ENCODE data around the gene UGCG. TPM values are rescaled to one million over a fixed set of nuclear protein-coding genes. Genes with fewer than 3 reads are reported as not detected.

Gene UGCG
- total RNA-seq, 1 experiment from 2014 or later, result 23.3 TPM

- H3T11ph ChIP-seq (ENCODE audit: low read length), result no peak overlapping the region
- WGBS (ENCODE audit: extremely low coverage, insufficient read length, low lambda C conversion rate), result no CpG with 5 or more reads among the region's 3 CpGs
- H3K4ac ChIP-seq (ENCODE audit: low read depth, low read length), result no peak overlapping the region
- Mint-ChIP-seq H3K36me3 (ENCODE audit: insufficient read depth in 1 of 3, low read depth in 3 of 3) (no peaks in the 10 kb centered on the region), H3K4me3 (no peak overlapping the region), H3K27me3 (ENCODE audit: low read depth) (no peaks in the 10 kb centered on the region), H3K4me1 (no peaks in the 10 kb centered on the region), H3K27ac (no peak overlapping the region), H3K9me3 (no peaks in the 10 kb centered on the region)
- H4K8ac ChIP-seq (replicated peaks; ENCODE audit: insufficient read length, low read depth, low read length), result no peak overlapping the region
- no peak overlapping the region for H3K18ac ChIP-seq (ENCODE audit: insufficient read length, low read depth, low read length)
- H3K14ac ChIP-seq (ENCODE audit: insufficient read depth, low read length), result no peak overlapping the region
- no peak for DNase-seq
- no peaks in the 10 kb centered on the region for H3K79me1 ChIP-seq (ENCODE audit: insufficient read depth, low read depth, low read length, poor library complexity, severe bottlenecking)
- H3K4me2 ChIP-seq (ENCODE audit: insufficient read depth, insufficient read length, low read length), result no peak overlapping the region
- H2AK5ac ChIP-seq (ENCODE audit: insufficient read length, low read length), result no peak overlapping the region
- no peaks in the 10 kb centered on the region for H3K4me1 ChIP-seq (ENCODE audit: insufficient read depth, low read length)
- H4K5ac ChIP-seq (ENCODE audit: insufficient read length, low read depth, low read length), result no peak overlapping the region
- no peak overlapping the region for H3K9ac ChIP-seq (ENCODE audit: extremely low read depth, insufficient read length, low read length)
- no peak overlapping the region for H2BK120ac ChIP-seq (ENCODE audit: low read depth, low read length, poor library complexity, severe bottlenecking)
- H2BK5ac ChIP-seq (ENCODE audit: insufficient read length, low read length), result no peak overlapping the region
- TF ChIP-seq, protein P1, sequence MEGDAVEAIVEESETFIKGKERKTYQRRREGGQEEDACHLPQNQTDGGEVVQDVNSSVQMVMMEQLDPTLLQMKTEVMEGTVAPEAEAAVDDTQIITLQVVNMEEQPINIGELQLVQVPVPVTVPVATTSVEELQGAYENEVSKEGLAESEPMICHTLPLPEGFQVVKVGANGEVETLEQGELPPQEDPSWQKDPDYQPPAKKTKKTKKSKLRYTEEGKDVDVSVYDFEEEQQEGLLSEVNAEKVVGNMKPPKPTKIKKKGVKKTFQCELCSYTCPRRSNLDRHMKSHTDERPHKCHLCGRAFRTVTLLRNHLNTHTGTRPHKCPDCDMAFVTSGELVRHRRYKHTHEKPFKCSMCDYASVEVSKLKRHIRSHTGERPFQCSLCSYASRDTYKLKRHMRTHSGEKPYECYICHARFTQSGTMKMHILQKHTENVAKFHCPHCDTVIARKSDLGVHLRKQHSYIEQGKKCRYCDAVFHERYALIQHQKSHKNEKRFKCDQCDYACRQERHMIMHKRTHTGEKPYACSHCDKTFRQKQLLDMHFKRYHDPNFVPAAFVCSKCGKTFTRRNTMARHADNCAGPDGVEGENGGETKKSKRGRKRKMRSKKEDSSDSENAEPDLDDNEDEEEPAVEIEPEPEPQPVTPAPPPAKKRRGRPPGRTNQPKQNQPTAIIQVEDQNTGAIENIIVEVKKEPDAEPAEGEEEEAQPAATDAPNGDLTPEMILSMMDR (conservative IDR thresholded peaks at IDR 0.05), result no peak
- H4K91ac ChIP-seq (ENCODE audit: insufficient read length, low read depth, low read length), result no peak overlapping the region
- H3K27ac ChIP-seq (ENCODE audit: insufficient read length, low read depth, low read length), result no peak overlapping the region
- no peaks in the 10 kb centered on the region for H4K20me1 ChIP-seq (ENCODE audit: control insufficient read depth, insufficient read depth, insufficient read length)
- no peak overlapping the region for H3K23ac ChIP-seq (ENCODE audit: insufficient read length, low read depth, low read length)
- no peaks in the 10 kb centered on the region for H3K79me2 ChIP-seq (ENCODE audit: insufficient read depth, low read length)
- no peak overlapping the region for H2BK15ac ChIP-seq (ENCODE audit: low read depth, low read length)
- no peaks in the 10 kb centered on the region for H3K9me3 ChIP-seq (ENCODE audit: control insufficient read depth, low read depth, low read length)
- H3K56ac ChIP-seq (ENCODE audit: insufficient read length, low read depth, low read length), result no peak overlapping the region
- no peaks in the 10 kb centered on the region for H3K27me3 ChIP-seq (ENCODE audit: insufficient read depth, low read length)
- H2AFZ ChIP-seq (ENCODE audit: low read length), result no peak overlapping the region
- no peaks in the 10 kb centered on the region for H3K23me2 ChIP-seq (ENCODE audit: insufficient read length, low read depth, low read length, poor library complexity, severe bottlenecking)
- no peak overlapping the region for H2BK20ac ChIP-seq (ENCODE audit: low read depth, low read length, poor library complexity, severe bottlenecking)
- no peak overlapping the region for H2BK12ac ChIP-seq (ENCODE audit: insufficient read length, low read depth, low read length)
These were observed 47.1 kb downstream of the UGCG start for GRCh38 chr9:111943746-111944145.

All from H9 (cell line).